ENCODE results near the gene ACADS. TPM values are rescaled to one million over a fixed set of nuclear protein-coding genes. Genes with fewer than 3 reads are reported as not detected.

Gene ACADS
- total RNA-seq, 1 experiment from 2014 or later, result 15.9 TPM

DNA sequence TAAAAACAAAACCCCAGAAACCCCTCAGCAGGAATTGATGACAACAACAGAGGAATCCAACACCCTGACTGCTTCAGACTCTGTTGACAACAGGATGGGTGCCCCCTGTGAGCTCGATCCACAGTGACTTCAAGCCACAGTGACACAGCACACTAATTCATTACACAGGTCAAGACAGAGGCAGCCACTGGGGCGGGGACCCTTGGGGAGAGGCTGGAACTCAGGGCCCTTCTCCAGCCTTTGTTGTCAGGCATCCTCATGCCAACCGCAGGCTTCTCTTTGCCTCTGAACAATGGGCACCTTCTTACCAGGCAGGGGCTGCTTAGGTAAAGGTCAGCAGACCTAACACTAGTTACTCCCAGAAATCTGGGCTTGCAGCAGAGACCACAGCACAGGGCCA lies 37.6 kb downstream of the ACADS start:
- BruUV-seq (replicated peaks), result no TSS peak
- POLR2A ChIA-PET, result no interaction called here
- CTCF ChIA-PET, result interaction anchor here (0.5 kb wide), 1 partner anchor 713 kb away, joined by 3 read pairs; no protein-coding TSS in a partner anchor
- Histone ChIP-seq H3K27me3 (ENCODE audit: control insufficient read depth, insufficient read depth, low read length) (no peaks in the 10 kb centered on the region), H3K36me3 (ENCODE audit: control insufficient read depth, insufficient read depth, low read length) (peaks cover 3% of the 10 kb centered on the region; the same call in 1 of the 2 replicates), H3K27ac (ENCODE audit: low read length) (no peak overlapping the region), H3K4me1 (ENCODE audit: control insufficient read depth, insufficient read depth, low read length) (no peaks in the 10 kb centered on the region), H3K4me3 (ENCODE audit: low read depth in 2 of 2, low read length in 2 of 2) (no peak overlapping the region), H3K9me3 (ENCODE audit: control insufficient read depth, insufficient read depth, low read depth, low read length) (no peaks in the 10 kb centered on the region)
- ATAC-seq, result no peak
- in situ Hi-C loops (cut with HindIII; ENCODE audit: low pct_unique_long_range_greater_than_20kb, low sequenced_read_pairs), result no loop called here
- intact Hi-C loops (cut with micrococcal nuclease; ENCODE audit: unreplicated experiment), result loop anchor here (2.0 kb wide), 1 partner anchor 18 kb away; no protein-coding TSS in a partner anchor
- TF ChIP-seq, protein P1, sequence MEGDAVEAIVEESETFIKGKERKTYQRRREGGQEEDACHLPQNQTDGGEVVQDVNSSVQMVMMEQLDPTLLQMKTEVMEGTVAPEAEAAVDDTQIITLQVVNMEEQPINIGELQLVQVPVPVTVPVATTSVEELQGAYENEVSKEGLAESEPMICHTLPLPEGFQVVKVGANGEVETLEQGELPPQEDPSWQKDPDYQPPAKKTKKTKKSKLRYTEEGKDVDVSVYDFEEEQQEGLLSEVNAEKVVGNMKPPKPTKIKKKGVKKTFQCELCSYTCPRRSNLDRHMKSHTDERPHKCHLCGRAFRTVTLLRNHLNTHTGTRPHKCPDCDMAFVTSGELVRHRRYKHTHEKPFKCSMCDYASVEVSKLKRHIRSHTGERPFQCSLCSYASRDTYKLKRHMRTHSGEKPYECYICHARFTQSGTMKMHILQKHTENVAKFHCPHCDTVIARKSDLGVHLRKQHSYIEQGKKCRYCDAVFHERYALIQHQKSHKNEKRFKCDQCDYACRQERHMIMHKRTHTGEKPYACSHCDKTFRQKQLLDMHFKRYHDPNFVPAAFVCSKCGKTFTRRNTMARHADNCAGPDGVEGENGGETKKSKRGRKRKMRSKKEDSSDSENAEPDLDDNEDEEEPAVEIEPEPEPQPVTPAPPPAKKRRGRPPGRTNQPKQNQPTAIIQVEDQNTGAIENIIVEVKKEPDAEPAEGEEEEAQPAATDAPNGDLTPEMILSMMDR (IDR thresholded peaks at IDR 0.05), result no peak
- TF ChIP-seq SIN3A (IDR thresholded peaks at IDR 0.05; ENCODE audit: borderline replicate concordance, insufficient read depth, low read depth, low read length) (no peak), TCF7L2 (IDR thresholded peaks at IDR 0.05; ENCODE audit: low read depth, low read length) (no peak), POLR2AphosphoS5 (IDR thresholded peaks at IDR 0.05; ENCODE audit: low read depth, low read length) (no peak)
- TF ChIP-seq, protein P2, sequence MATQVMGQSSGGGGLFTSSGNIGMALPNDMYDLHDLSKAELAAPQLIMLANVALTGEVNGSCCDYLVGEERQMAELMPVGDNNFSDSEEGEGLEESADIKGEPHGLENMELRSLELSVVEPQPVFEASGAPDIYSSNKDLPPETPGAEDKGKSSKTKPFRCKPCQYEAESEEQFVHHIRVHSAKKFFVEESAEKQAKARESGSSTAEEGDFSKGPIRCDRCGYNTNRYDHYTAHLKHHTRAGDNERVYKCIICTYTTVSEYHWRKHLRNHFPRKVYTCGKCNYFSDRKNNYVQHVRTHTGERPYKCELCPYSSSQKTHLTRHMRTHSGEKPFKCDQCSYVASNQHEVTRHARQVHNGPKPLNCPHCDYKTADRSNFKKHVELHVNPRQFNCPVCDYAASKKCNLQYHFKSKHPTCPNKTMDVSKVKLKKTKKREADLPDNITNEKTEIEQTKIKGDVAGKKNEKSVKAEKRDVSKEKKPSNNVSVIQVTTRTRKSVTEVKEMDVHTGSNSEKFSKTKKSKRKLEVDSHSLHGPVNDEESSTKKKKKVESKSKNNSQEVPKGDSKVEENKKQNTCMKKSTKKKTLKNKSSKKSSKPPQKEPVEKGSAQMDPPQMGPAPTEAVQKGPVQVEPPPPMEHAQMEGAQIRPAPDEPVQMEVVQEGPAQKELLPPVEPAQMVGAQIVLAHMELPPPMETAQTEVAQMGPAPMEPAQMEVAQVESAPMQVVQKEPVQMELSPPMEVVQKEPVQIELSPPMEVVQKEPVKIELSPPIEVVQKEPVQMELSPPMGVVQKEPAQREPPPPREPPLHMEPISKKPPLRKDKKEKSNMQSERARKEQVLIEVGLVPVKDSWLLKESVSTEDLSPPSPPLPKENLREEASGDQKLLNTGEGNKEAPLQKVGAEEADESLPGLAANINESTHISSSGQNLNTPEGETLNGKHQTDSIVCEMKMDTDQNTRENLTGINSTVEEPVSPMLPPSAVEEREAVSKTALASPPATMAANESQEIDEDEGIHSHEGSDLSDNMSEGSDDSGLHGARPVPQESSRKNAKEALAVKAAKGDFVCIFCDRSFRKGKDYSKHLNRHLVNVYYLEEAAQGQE (IDR thresholded peaks at IDR 0.05; ENCODE audit: insufficient read depth in 1 of 2, low read depth in 2 of 2, low read length in 1 of 2), result no peak
- DNase-seq (ENCODE audit: low read depth, low spot score), result no peak

DNA sequence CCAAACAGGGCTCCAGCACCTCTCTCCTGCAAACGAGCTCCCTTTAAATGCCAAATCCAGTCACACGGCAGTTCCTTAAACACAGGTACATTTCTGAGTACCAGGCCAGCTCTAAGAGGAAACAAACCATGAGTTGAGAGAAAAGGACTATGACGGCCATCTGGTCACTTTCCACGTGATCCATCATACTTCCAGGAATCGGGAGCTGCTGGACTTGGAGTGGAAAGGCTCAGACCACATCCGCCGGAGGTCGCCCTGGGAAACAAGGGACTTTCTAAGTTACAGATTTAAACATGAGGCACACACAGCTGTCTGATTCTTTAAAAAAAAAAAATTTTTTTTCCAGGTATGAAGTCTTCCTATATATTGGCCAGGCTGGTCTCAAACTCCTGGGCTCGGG lies 39.2 kb downstream of the ACADS start:
- no TSS peak for BruUV-seq (replicated peaks)
- Histone ChIP-seq H3K27ac (ENCODE audit: low read length) (no peak overlapping the region), H3K4me3 (ENCODE audit: low read depth in 2 of 2, low read length in 2 of 2) (no peak overlapping the region), H3K4me1 (ENCODE audit: control insufficient read depth, insufficient read depth, low read length) (no peaks in the 10 kb centered on the region), H3K27me3 (ENCODE audit: control insufficient read depth, insufficient read depth, low read length) (no peaks in the 10 kb centered on the region), H3K36me3 (ENCODE audit: control insufficient read depth, insufficient read depth, low read length) (peaks cover 3% of the 10 kb centered on the region; the same call in 1 of the 2 replicates), H3K9me3 (ENCODE audit: control insufficient read depth, insufficient read depth, low read depth, low read length) (no peaks in the 10 kb centered on the region)
- ATAC-seq (no peak), DNase-seq (ENCODE audit: low read depth, low spot score) (no peak)
- CTCF ChIA-PET, result interaction anchor here (0.6 kb wide), 1 partner anchor 1353 kb away, joined by 3 read pairs; no protein-coding TSS in a partner anchor
- POLR2A ChIA-PET, result interaction anchor here (0.5 kb wide), 1 partner anchor 13 kb away, joined by 3 read pairs; no protein-coding TSS in a partner anchor
- intact Hi-C loops (cut with micrococcal nuclease; ENCODE audit: unreplicated experiment) (no loop called here), in situ Hi-C loops (cut with HindIII; ENCODE audit: low pct_unique_long_range_greater_than_20kb, low sequenced_read_pairs) (no loop called here)
- TF ChIP-seq, protein P1 (IDR thresholded peaks at IDR 0.05), result no peak
- TF ChIP-seq POLR2AphosphoS5 (IDR thresholded peaks at IDR 0.05; ENCODE audit: low read depth, low read length) (no peak), TCF7L2 (IDR thresholded peaks at IDR 0.05; ENCODE audit: low read depth, low read length) (no peak), SIN3A (IDR thresholded peaks at IDR 0.05; ENCODE audit: borderline replicate concordance, insufficient read depth, low read depth, low read length) (no peak)
- TF ChIP-seq, protein P2 (IDR thresholded peaks at IDR 0.05; ENCODE audit: insufficient read depth in 1 of 2, low read depth in 2 of 2, low read length in 1 of 2), result no peak
